RCC 7860 (cell line): ENCODE data around the gene RSRP1.

ENCODE experiments used
- DNase-seq: peaks from one replicate; pipeline ENCODE4 v3.0.0-alpha.2; 2015; ENCODE audit warnings: low spot score
- FAIRE-seq: peaks from 2 replicates; lab custom pipeline; 2012; peaks lifted over from hg19 to GRCh38; lab: Jason Lieb, UNC

The RSRP1 gene

GRCh38 chr1:25220666-25221065, 26.6 kb downstream of the RSRP1 start:
- DNase-seq (no peak), FAIRE-seq (no peak)

GRCh38 chr1:25219661-25220251, 27.5 kb downstream of the RSRP1 start:
- no peak for DNase-seq

GRCh38 chr1:25217598-25218232, 29.5 kb downstream of the RSRP1 start:
- DNase-seq: no peak

More at GRCh38 chr1:25219661-25220251, 27.5 kb downstream of the RSRP1 start:
- FAIRE-seq: no peak

GRCh38 chr1:25217015-25217414, 30.2 kb downstream of the RSRP1 start:
- FAIRE-seq: no peak
- no peak for DNase-seq

More at GRCh38 chr1:25217598-25218232, 29.5 kb downstream of the RSRP1 start:
- FAIRE-seq: no peak

- no peak for FAIRE-seq
- DNase-seq: no peak
Observed at GRCh38 chr1:25216123-25216522, 31.1 kb downstream of the RSRP1 start.

DNA sequence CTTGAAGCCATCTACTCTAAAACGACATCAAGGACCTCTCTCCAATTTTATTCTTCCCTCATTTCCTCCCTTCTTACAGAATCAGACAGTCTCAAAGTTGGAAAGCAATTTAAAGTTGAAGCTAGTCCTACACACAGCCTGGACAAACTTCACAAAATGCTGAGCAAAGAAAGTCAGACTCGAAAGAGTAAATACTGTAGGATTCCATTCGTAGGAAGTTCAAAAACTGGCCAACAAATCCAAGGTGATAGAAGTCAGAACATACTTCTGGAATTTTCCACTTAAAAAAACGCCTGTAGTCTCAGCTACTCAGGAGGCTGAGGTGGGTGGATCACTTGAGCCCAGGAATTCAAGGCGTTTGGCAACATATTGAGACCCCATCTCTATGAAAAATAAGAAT, 34.5 kb downstream of the RSRP1 start:
- FAIRE-seq: no peak
- no peak for DNase-seq

DNA sequence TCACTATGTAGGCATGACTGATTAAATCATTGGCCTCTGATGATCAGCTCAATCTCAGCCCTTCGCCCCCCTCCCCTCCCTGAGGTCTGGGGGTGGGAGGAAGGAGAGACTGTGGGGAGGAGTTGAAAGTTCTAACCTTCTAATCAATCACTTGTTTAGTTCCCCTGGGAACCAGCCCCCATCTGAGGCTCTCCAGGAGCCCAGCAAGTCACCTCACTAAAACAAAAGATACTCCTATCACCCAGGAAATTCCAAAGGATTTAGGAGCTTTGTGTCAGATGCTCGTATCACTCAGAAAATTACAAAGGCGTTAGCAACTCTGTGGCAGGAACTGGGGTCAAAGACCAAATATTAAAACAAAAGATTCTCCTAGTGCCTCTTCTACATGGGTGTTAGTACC, 36.5 kb downstream of the RSRP1 start:
- FAIRE-seq: no peak
- DNase-seq: no peak

DNA sequence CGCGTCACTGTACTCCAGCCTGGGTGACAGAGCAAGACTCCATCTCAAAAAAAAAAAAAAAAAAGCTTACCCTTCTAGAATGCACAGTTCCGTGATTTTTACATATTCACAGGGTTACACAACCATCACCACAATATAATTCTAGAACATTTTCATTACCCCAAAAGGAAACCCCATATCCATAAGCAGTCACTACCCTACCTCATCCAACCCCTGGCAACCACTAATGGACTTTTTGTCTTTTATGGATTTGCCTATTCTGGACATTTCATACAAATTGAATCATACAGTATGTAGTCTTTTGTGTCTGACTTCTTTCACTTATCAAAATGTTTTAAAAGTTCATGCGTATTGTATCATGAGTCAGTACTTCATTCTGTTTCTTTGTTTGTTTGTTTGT, 37.7 kb downstream of the RSRP1 start:
- no peak for DNase-seq
- no peak for FAIRE-seq

- FAIRE-seq (no peak), DNase-seq (no peak)
Observed at GRCh38 chr1:25208561-25209222, 38.6 kb downstream of the RSRP1 start.

- FAIRE-seq (no peak), DNase-seq (no peak)
Observed at GRCh38 chr1:25208092-25208491, 39.2 kb downstream of the RSRP1 start.

- DNase-seq (no peak), FAIRE-seq (no peak)
Observed at GRCh38 chr1:25206201-25206600, 41.1 kb downstream of the RSRP1 start.

- DNase-seq (no peak), FAIRE-seq (no peak)
Observed at GRCh38 chr1:25205786-25206185, 41.5 kb downstream of the RSRP1 start.

DNA sequence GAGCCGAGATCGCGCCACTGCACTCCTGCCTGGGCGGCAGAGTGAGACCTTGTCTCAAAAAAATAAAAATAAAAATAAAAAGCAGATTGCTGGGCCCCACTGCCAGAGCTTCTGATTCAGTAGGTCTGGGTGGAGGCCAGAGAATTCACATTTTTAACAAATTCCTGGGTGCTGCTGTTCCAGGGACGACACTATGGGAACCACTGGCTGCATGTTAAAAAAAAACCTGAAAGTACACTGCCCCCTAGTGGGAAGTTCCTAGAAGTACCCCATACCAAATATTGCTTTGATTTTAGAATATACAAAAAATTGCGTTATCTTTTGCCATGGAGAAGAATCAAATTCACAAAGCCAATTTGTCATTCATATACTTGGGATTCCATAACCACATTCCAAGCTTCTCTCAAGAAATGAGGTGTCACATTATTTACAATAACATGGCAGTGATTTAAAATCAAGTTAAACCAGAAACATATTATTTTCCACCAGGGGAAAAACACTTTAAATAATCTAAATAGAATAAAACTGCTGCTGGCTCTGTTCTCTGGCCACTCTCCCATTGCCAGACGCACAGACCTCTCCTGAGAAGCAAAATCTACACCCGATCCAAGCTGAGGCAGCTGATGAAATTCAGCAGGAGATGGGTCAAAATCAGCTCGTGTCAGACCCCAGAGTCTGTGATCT, 42.3 kb downstream of the RSRP1 start:
- peak; percentile 49 for DNase-seq
- peak; percentile 59 for FAIRE-seq

- no peak for DNase-seq
- no peak for FAIRE-seq
Observed at GRCh38 chr1:25201006-25201405, 46.2 kb downstream of the RSRP1 start.

- DNase-seq (no peak), FAIRE-seq (no peak)
Observed at GRCh38 chr1:25199819-25200620, 47.2 kb downstream of the RSRP1 start.

GRCh38 chr1:25198663-25199252, 48.5 kb downstream of the RSRP1 start:
- DNase-seq (no peak), FAIRE-seq (no peak)

GRCh38 chr1:25197982-25198662, 49.1 kb downstream of the RSRP1 start:
- FAIRE-seq (no peak), DNase-seq (no peak)

DNA sequence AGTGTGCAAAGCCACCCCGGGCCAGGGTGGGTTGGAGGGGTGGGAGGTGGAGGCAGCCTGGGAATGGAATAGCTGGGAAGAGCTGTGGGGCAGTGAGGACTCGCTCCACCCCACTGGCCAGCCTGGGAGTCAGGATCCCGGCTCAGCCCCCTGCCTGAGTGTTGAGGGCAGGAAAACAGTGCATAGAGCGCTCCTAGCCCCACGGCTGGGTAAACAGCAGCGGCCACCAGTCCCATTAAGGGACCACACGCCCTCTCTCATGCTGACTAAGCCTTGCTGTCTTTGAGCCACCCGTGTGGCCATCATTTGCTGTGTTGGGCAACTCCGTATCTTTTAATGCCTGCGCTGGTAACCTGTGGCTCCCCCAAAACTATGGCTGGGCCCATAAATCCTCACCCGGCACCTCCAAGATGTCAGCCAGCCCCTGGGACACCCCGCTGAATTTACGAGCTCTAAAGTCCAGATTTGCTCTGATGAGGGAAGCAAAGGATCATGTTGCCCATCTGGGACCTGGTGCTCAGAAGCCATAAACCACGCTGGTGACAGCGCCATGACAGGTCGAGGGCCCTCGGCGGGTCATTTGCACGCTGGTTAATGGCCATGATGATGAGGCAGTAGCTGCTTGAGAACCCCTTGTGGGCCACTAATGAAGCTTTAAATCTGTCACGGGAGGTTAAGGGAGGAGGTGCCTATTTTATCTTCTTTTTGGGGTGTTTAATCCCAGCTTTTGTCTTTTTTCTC, 49.8 kb downstream of the RSRP1 start:
- FAIRE-seq (no peak), DNase-seq (no peak)

DNA sequence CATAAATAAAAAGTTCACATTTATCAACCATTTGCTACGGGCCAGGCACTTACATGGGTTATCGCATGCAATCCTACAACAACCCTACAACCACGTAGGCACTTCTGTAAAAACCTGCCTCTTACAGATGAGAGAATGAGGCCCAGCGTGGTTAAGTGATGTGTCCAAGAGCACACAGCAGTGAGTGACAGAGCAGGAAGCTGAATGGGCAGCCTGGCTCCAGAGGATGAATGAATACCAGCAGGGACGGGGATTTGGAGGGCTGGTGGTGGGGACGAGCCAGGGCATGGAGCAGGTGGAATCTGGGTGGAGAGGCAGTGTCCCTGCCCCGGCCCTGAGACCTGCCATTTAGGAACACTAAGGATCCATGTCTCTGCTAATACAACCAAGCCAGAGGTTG, 50.4 kb downstream of the RSRP1 start:
- FAIRE-seq: no peak
- no peak for DNase-seq
